ENCODE measurements around the gene HCAR3. TPM values are rescaled to one million over a fixed set of nuclear protein-coding genes. Genes with fewer than 3 reads are reported as not detected.
"Not testable (repeated sequence)": the region's sequence is repeated elsewhere in the genome, so short reads cannot be mapped to it uniquely, and the experiment has no call there.

The HCAR3 gene
- total RNA-seq, 2 donors from 2014 or later = 0.39 to 1.3 TPM

GRCh38 chr12:122709287-122709686, 7.3 kb downstream of the HCAR3 start:
- H3K4me1 Mint-ChIP-seq; H3K4me3 Mint-ChIP-seq; H3K27ac Mint-ChIP-seq; DNase-seq; ATAC-seq; H3K36me3 Mint-ChIP-seq (ENCODE audit: low read depth); H3K9me3 ChIP-seq (ENCODE audit: control insufficient read depth, low read length, poor library complexity, severe bottlenecking): not testable (repeated sequence)
- peaks cover 13% of the 10 kb centered on the region for H3K27me3 Mint-ChIP-seq

- not testable (repeated sequence) for ATAC-seq; H3K27ac Mint-ChIP-seq; H3K9me3 ChIP-seq (ENCODE audit: control insufficient read depth, low read length, poor library complexity, severe bottlenecking); H3K36me3 Mint-ChIP-seq (ENCODE audit: low read depth); H3K4me1 Mint-ChIP-seq; H3K4me3 Mint-ChIP-seq; DNase-seq
- H3K27me3 Mint-ChIP-seq = peaks cover 20% of the 10 kb centered on the region
These were observed 12.8 kb downstream of the HCAR3 start for GRCh38 chr12:122703841-122704240.

- ATAC-seq; H3K9me3 ChIP-seq (ENCODE audit: control insufficient read depth, low read length, poor library complexity, severe bottlenecking); H3K27ac Mint-ChIP-seq; H3K4me3 Mint-ChIP-seq; H3K4me1 Mint-ChIP-seq; DNase-seq; H3K36me3 Mint-ChIP-seq (ENCODE audit: low read depth): not testable (repeated sequence)
- H3K27me3 Mint-ChIP-seq = peaks cover 20% of the 10 kb centered on the region
These were observed 13.6 kb downstream of the HCAR3 start, which contains the start of gene HCAR2 for GRCh38 chr12:122702890-122703611. Gene HCAR2, minus strand, starts transcription at chr12:122703357. Its CDS starts 74 bp downstream, at chr12:122703283.

- H3K9me3 ChIP-seq (ENCODE audit: control insufficient read depth, low read length, poor library complexity, severe bottlenecking); H3K36me3 Mint-ChIP-seq (ENCODE audit: low read depth); H3K4me3 Mint-ChIP-seq; H3K27ac Mint-ChIP-seq; H3K4me1 Mint-ChIP-seq; DNase-seq; ATAC-seq: not testable (repeated sequence)
- H3K27me3 Mint-ChIP-seq = peaks cover 20% of the 10 kb centered on the region
These were observed 15.1 kb downstream of the HCAR3 start for GRCh38 chr12:122701481-122701880.

GRCh38 chr12:122700038-122700710, 16.4 kb downstream of the HCAR3 start:
- H3K27ac Mint-ChIP-seq; H3K36me3 Mint-ChIP-seq (ENCODE audit: low read depth); DNase-seq; ATAC-seq; H3K9me3 ChIP-seq (ENCODE audit: control insufficient read depth, low read length, poor library complexity, severe bottlenecking); H3K4me1 Mint-ChIP-seq; H3K4me3 Mint-ChIP-seq: not testable (repeated sequence)
- peaks cover 17% of the 10 kb centered on the region for H3K27me3 Mint-ChIP-seq

GRCh38 chr12:122696922-122697321, 19.7 kb downstream of the HCAR3 start:
- H3K9me3 ChIP-seq (ENCODE audit: control insufficient read depth, low read length, poor library complexity, severe bottlenecking); H3K4me3 Mint-ChIP-seq; DNase-seq; H3K36me3 Mint-ChIP-seq (ENCODE audit: low read depth); H3K27me3 Mint-ChIP-seq; H3K4me1 Mint-ChIP-seq; H3K27ac Mint-ChIP-seq; ATAC-seq: not testable (repeated sequence)

GRCh38 chr12:122691566-122691965, 25.0 kb downstream of the HCAR3 start:
- H3K9me3 ChIP-seq (ENCODE audit: control insufficient read depth, low read length, poor library complexity, severe bottlenecking) = no peaks in the 10 kb centered on the region
- Mint-ChIP-seq H3K36me3 (ENCODE audit: low read depth) (no peaks in the 10 kb centered on the region), H3K4me3 (no peak overlapping the region), H3K27me3 (no peaks in the 10 kb centered on the region), H3K27ac (no peak overlapping the region), H3K4me1 (peaks cover 2% of the 10 kb centered on the region)
- DNase-seq (no peak), ATAC-seq (no peak)

- Mint-ChIP-seq H3K4me1 (peaks cover 4% of the 10 kb centered on the region), H3K27me3 (no peaks in the 10 kb centered on the region), H3K36me3 (ENCODE audit: low read depth) (no peaks in the 10 kb centered on the region), H3K4me3 (no peak overlapping the region), H3K27ac (no peak overlapping the region)
- ATAC-seq = no peak
- no peaks in the 10 kb centered on the region for H3K9me3 ChIP-seq (ENCODE audit: control insufficient read depth, low read length, poor library complexity, severe bottlenecking)
- no peak for DNase-seq
These were observed 28.3 kb downstream of the HCAR3 start for GRCh38 chr12:122688291-122688690.

GRCh38 chr12:122687086-122687485, 29.5 kb downstream of the HCAR3 start:
- Mint-ChIP-seq H3K4me3 (no peak overlapping the region), H3K4me1 (peaks cover 4% of the 10 kb centered on the region), H3K27ac (no peak overlapping the region), H3K27me3 (no peaks in the 10 kb centered on the region), H3K36me3 (ENCODE audit: low read depth) (no peaks in the 10 kb centered on the region)
- no peak for DNase-seq
- no peaks in the 10 kb centered on the region for H3K9me3 ChIP-seq (ENCODE audit: control insufficient read depth, low read length, poor library complexity, severe bottlenecking)
- ATAC-seq = no peak

GRCh38 chr12:122686538-122686937, 30.1 kb downstream of the HCAR3 start:
- no peak for ATAC-seq
- Mint-ChIP-seq H3K36me3 (ENCODE audit: low read depth) (no peaks in the 10 kb centered on the region), H3K27ac (no peak overlapping the region), H3K4me3 (no peak overlapping the region), H3K27me3 (no peaks in the 10 kb centered on the region), H3K4me1 (peaks cover 2% of the 10 kb centered on the region)
- H3K9me3 ChIP-seq (ENCODE audit: control insufficient read depth, low read length, poor library complexity, severe bottlenecking) = no peaks in the 10 kb centered on the region
- DNase-seq = no peak

GRCh38 chr12:122684297-122684813, 32.3 kb downstream of the HCAR3 start:
- ATAC-seq (no peak), DNase-seq (no peak)
- Mint-ChIP-seq H3K27me3 (peaks cover under 1% of the 10 kb centered on the region), H3K4me1 (peaks cover 2% of the 10 kb centered on the region), H3K4me3 (no peak overlapping the region), H3K36me3 (ENCODE audit: low read depth) (no peaks in the 10 kb centered on the region), H3K27ac (no peak overlapping the region)
- H3K9me3 ChIP-seq (ENCODE audit: control insufficient read depth, low read length, poor library complexity, severe bottlenecking) = no peaks in the 10 kb centered on the region

GRCh38 chr12:122681814-122682213, 34.8 kb downstream of the HCAR3 start:
- Mint-ChIP-seq H3K4me3 (no peak overlapping the region), H3K36me3 (ENCODE audit: low read depth) (no peaks in the 10 kb centered on the region), H3K27ac (no peak overlapping the region), H3K4me1 (peaks cover 2% of the 10 kb centered on the region), H3K27me3 (peaks cover 15% of the 10 kb centered on the region)
- no peaks in the 10 kb centered on the region for H3K9me3 ChIP-seq (ENCODE audit: control insufficient read depth, low read length, poor library complexity, severe bottlenecking)
- ATAC-seq = no peak
- DNase-seq = no peak

GRCh38 chr12:122680989-122681388, 35.6 kb downstream of the HCAR3 start:
- not testable (repeated sequence) for H3K9me3 ChIP-seq (ENCODE audit: control insufficient read depth, low read length, poor library complexity, severe bottlenecking); ATAC-seq; H3K27ac Mint-ChIP-seq; H3K4me1 Mint-ChIP-seq; DNase-seq; H3K36me3 Mint-ChIP-seq (ENCODE audit: low read depth); H3K4me3 Mint-ChIP-seq
- peaks cover 17% of the 10 kb centered on the region for H3K27me3 Mint-ChIP-seq
